Endometrial microvascular endothelial cells (primary cell): ENCODE measurements around the gene FRAT2. TPM values are rescaled to one million over a fixed set of nuclear protein-coding genes. Genes with fewer than 3 reads are reported as not detected.
"Not testable (repeated sequence)": the region's sequence is repeated elsewhere in the genome, so short reads cannot be mapped to it uniquely, and the experiment has no call there.

Experiments used
- in situ Hi-C: cut with HindIII; loops from 2 replicates; pipeline ENCODE4 v1.10.0; 2017; ENCODE audit warnings: low sequenced_read_pairs, low pct_unique_long_range_greater_than_20kb; ENCODE audit errors: inconsistent ontology term
- total RNA-seq: library from RNA; depleted of rRNA; stranded (reverse); fragments of >200 nt; gene quantifications from one replicate; pipeline ENCODE4 v1.2.3, GENCODE V29; 2015; ENCODE audit errors: inconsistent ontology term

The FRAT2 gene
- total RNA-seq, 1 donor from 2014 or later, result 8.3 TPM

- in situ Hi-C loops, result no loop called here
Observed at GRCh38 chr10:97302088-97302791, 32.3 kb downstream of the FRAT2 start.

GRCh38 chr10:97300980-97301379, 33.5 kb downstream of the FRAT2 start:
- in situ Hi-C loops, result no loop called here

- in situ Hi-C loops, result no loop called here
Observed at GRCh38 chr10:97298223-97298571, 36.3 kb downstream of the FRAT2 start.

GRCh38 chr10:97297556-97298222, 36.8 kb downstream of the FRAT2 start:
- in situ Hi-C loops, result no loop called here

- in situ Hi-C loops, result no loop called here
Observed at GRCh38 chr10:97292862-97293198, 41.7 kb downstream of the FRAT2 start.

- in situ Hi-C loops, result no loop called here
Observed at GRCh38 chr10:97292097-97292861, 42.2 kb downstream of the FRAT2 start, which contains the start of gene ARHGAP19. TSS of gene ARHGAP19 (minus strand) at chr10:97292637. CDS start at chr10:97292627, 10 bp downstream.

- in situ Hi-C loops, result no loop called here
Observed at GRCh38 chr10:97291357-97292096, 43.0 kb downstream of the FRAT2 start.

GRCh38 chr10:97290576-97291356, 43.8 kb downstream of the FRAT2 start:
- in situ Hi-C loops, result not testable (repeated sequence)

GRCh38 chr10:97290076-97290475, 44.5 kb downstream of the FRAT2 start:
- in situ Hi-C loops, result not testable (repeated sequence)

Other genes with a start within 250 kb of the FRAT2 start
- not detected for gene SLIT1, start 148.8 kb downstream of the FRAT2 start, total RNA-seq
- 13.8 TPM for gene ARHGAP19, start 42.1 kb downstream of the FRAT2 start, total RNA-seq
- gene FRAT1, start 15.5 kb downstream of the FRAT2 start, total RNA-seq, result 0.84 TPM
- gene RRP12, start 66.6 kb upstream of the FRAT2 start, total RNA-seq, result 27.9 TPM
- gene PGAM1, start 91.5 kb upstream of the FRAT2 start, total RNA-seq, result 735 TPM
- gene EXOSC1, start 111.3 kb upstream of the FRAT2 start, total RNA-seq, result 76.7 TPM
- 62.8 TPM for gene ZDHHC16, start 111.4 kb upstream of the FRAT2 start, total RNA-seq
- 91.4 TPM for gene MMS19, start 163.7 kb upstream of the FRAT2 start, total RNA-seq
- 34.5 TPM for gene UBTD1, start 164.2 kb upstream of the FRAT2 start, total RNA-seq
- 2.5 TPM for gene ANKRD2, start 238.1 kb upstream of the FRAT2 start, total RNA-seq
- 0.37 TPM for gene HOGA1, start 249.7 kb upstream of the FRAT2 start, total RNA-seq